ENCODE measurements around the gene ZMAT5. TPM values are rescaled to one million over a fixed set of nuclear protein-coding genes. Genes with fewer than 3 reads are reported as not detected.
A peak's percentile ranks its signal among the peaks of the same experiment; 100 is the strongest.

ZMAT5 gene
- total and polyA plus RNA-seq, 10 donors, result 15.1 to 27.0 (median 19.9) TPM

DNA sequence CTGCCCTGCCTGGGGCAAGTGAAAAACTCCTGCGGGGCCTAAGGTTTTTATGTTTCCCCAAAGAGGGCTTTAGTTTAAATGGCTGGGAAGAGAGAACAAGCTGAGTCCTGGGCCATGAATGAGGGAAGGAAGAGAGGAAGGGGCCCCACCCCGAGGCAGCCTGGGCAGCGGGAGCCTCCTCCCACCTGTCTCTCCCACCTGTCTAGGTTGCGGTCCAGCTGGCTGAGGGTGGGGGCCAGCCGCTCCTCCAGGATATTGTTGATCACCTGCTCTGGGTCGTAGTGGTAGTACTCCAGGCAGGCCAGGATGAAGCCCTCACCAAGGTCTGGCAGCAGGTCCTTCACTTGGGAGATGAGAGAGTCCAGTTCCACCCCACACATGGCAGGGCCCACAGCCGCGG lies 35.0 kb upstream of the ZMAT5 start:
- H3K27ac ChIP-seq, result peak overlapping the region in 1 of 8 donors; percentile 3
- WGBS, 5 donors, result 82 to 93% (median 88%) methylated on average over 8 of the region's 8 CpGs
- H3K9me3 ChIP-seq, result no peaks in the 10 kb centered on the region
- TF ChIP-seq POLR2AphosphoS5 (IDR thresholded peaks at IDR 0.05), result no peak
- no peak for TF ChIP-seq POLR2A (IDR thresholded peaks at IDR 0.05)
- DNase-seq, result no peak
- no peaks in the 10 kb centered on the region for H3K27me3 ChIP-seq (replicated peaks in 1 of 7)
- H3K36me3 ChIP-seq, result peaks cover 15 to 100% (median 86%) of the 10 kb centered on the region in 6 donors
- no peak overlapping the region for H3K4me3 ChIP-seq
- H3K4me1 ChIP-seq, result peaks cover 9 to 37% (median 26%) of the 10 kb centered on the region in 6 donors
- intact Hi-C loops (cut with DNase I; ENCODE audit: low total_unique reads), result no loop called here

DNA sequence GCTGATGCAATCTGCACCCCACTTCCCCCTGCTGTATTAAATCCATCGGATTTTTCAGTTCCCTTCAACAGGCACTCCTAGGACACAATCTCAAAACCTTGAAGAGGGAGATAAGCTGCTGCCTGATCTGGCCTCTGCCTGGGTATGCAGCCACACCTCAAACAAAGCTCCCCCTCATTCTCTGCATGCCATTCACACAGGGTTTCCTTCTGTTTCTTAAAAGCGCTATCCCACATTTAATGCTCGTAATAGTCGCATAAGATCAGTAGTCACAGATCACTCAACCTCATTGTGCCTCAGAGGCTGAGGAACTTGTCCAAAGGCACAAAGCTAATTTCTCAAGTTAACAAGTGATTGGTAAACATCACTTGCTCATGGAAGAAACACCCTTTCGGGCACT lies 34.3 kb upstream of the ZMAT5 start:
- peaks cover 11 to 42% (median 26%) of the 10 kb centered on the region in 6 donors for H3K4me1 ChIP-seq
- no peak overlapping the region for H3K4me3 ChIP-seq
- peaks cover 13 to 100% (median 86%) of the 10 kb centered on the region in 6 donors for H3K36me3 ChIP-seq
- no peaks in the 10 kb centered on the region for H3K9me3 ChIP-seq
- TF ChIP-seq, protein P1, sequence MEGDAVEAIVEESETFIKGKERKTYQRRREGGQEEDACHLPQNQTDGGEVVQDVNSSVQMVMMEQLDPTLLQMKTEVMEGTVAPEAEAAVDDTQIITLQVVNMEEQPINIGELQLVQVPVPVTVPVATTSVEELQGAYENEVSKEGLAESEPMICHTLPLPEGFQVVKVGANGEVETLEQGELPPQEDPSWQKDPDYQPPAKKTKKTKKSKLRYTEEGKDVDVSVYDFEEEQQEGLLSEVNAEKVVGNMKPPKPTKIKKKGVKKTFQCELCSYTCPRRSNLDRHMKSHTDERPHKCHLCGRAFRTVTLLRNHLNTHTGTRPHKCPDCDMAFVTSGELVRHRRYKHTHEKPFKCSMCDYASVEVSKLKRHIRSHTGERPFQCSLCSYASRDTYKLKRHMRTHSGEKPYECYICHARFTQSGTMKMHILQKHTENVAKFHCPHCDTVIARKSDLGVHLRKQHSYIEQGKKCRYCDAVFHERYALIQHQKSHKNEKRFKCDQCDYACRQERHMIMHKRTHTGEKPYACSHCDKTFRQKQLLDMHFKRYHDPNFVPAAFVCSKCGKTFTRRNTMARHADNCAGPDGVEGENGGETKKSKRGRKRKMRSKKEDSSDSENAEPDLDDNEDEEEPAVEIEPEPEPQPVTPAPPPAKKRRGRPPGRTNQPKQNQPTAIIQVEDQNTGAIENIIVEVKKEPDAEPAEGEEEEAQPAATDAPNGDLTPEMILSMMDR (IDR thresholded peaks at IDR 0.05 in 8 of 11, conservative IDR thresholded peaks at IDR 0.05 in 3 of 11), result no peak
- no peak for TF ChIP-seq POLR2AphosphoS5 (IDR thresholded peaks at IDR 0.05)
- no peak for TF ChIP-seq POLR2A (IDR thresholded peaks at IDR 0.05)
- DNase-seq, result no peak
- H3K27me3 ChIP-seq (replicated peaks in 1 of 7), result no peaks in the 10 kb centered on the region
- WGBS, 5 donors, result 81 to 95% (median 88%) methylated on average over 5 of the region's 5 CpGs
- H3K27ac ChIP-seq, result no peak overlapping the region
- intact Hi-C loops (cut with DNase I; ENCODE audit: low total_unique reads), result no loop called here

DNA sequence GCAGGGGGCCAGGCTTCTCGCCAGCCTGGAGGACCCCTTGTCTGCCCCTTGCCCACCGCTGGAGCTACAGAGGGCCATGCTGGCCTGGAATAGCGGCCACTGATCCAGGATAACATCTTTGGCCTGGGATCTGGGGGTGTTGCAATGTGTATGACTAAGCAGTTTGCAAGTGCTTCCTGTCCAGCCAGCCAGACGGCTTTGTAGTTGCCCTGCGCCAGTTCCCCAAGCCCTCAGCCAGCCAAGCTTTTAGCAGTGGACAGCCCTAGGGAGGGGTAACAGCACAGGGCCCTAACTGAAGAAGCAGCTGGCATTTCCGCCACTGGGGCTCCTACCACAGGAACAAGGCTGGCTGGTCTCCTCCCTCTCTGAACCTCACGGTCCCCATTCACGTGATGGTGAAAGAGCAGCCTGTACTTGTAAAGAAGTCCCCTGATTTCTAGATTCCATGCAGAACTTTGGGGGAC lies 32.4 kb upstream of the ZMAT5 start:
- Histone ChIP-seq H3K4me1 (peaks cover 11 to 42% (median 26%) of the 10 kb centered on the region in 6 donors), H3K9me3 (no peaks in the 10 kb centered on the region), H3K36me3 (peaks cover 6 to 100% (median 84%) of the 10 kb centered on the region in 6 donors), H3K27ac (peak overlapping the region in 7 of 8 donors; percentile 67 to 83 (median 76)), H3K4me3 (peak overlapping the region in 1 of 8 donors; percentile 32), H3K27me3 (replicated peaks in 1 of 7) (no peaks in the 10 kb centered on the region)
- intact Hi-C loops (cut with DNase I; ENCODE audit: low total_unique reads), result no loop called here
- DNase-seq, result peak; percentile 90
- TF ChIP-seq, protein P1 (IDR thresholded peaks at IDR 0.05 in 8 of 11, conservative IDR thresholded peaks at IDR 0.05 in 3 of 11), result peak in 3 of 11 experiments; percentile 18 to 33 (median 29)
- TF ChIP-seq POLR2A (IDR thresholded peaks at IDR 0.05) (no peak), POLR2AphosphoS5 (IDR thresholded peaks at IDR 0.05) (peak; percentile 74 to 84 (median 75))
- WGBS, 5 donors, result 33 to 62% (median 36%) methylated on average over 5 to 8 of the region's 8 CpGs

DNA sequence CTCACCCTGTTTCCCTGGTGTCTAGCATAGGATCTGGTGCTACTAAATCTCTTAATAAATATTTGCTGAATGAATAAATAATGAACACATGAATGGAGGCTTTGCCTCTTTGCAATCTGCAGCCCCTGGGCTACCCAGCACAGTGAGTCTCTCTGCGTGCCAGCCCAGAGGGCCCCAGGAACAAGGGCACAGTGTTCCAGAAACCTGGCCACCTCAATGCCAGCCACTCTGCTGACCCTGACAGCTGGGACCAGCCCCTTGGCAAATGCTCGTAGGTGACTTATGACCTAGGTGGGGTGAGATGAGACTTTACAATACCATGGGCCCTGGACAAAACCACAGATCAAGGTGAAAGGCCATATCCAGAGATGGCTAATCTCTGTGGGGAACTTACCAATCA lies 32.0 kb upstream of the ZMAT5 start:
- no peak for DNase-seq
- Histone ChIP-seq H3K27ac (peak overlapping the region in 7 of 8 donors; percentile 67 to 83 (median 76)), H3K4me3 (peak overlapping the region in 1 of 8 donors; percentile 32), H3K9me3 (no peaks in the 10 kb centered on the region), H3K27me3 (replicated peaks in 1 of 7) (no peaks in the 10 kb centered on the region), H3K36me3 (peaks cover 2 to 100% (median 83%) of the 10 kb centered on the region in 6 donors), H3K4me1 (peaks cover 11 to 42% (median 26%) of the 10 kb centered on the region in 6 donors)
- TF ChIP-seq, protein P1 (IDR thresholded peaks at IDR 0.05 in 8 of 11, conservative IDR thresholded peaks at IDR 0.05 in 3 of 11), result no peak
- TF ChIP-seq POLR2AphosphoS5 (IDR thresholded peaks at IDR 0.05) (no peak), POLR2A (IDR thresholded peaks at IDR 0.05) (no peak)
- 62 to 70% (median 63%) methylated on average over 2 of the region's 2 CpGs for WGBS, 5 donors
- intact Hi-C loops (cut with DNase I; ENCODE audit: low total_unique reads), result no loop called here
